GM21515 (cell line): ENCODE measurements around the gene ZDHHC11.
"Not testable (repeated sequence)": the region's sequence is repeated elsewhere in the genome, so short reads cannot be mapped to it uniquely, and the experiment has no call there.

Experiments used
- ATAC-seq: cut with Tn5 transposase; IDR thresholded peaks from one replicate; pipeline ENCODE4 v1.9.1; 2021; ENCODE audit not compliant: unreplicated experiment

The ZDHHC11 gene

DNA sequence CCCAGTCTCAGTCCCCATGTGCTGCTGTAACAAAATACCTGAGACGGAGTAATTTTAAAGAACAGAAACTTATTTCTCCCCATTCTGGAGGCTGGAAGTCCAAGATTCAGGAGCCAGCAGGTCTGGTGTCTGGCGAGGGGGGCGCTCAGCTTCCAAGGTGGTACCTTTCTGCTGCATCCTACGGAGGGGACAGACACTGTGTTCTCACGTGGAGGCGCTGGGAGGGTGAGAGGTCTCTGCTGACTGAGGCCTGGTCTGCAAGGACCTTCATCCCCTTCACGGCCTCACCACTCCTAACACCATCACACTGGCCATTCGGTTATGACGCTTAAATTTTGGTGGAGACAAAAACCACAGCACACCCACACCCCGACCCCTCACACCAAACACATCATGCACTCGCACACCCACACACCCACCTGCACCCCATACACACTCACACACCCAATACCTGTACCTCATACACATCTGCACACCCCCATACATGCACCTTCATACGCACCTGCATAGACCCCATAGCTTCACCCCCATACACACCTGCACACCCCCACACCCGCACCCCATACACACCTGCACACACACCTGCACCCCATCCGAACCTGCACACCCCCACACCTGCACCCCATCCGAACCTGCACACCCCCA, 9.8 kb upstream of the ZDHHC11 start:
- no peak for ATAC-seq

DNA sequence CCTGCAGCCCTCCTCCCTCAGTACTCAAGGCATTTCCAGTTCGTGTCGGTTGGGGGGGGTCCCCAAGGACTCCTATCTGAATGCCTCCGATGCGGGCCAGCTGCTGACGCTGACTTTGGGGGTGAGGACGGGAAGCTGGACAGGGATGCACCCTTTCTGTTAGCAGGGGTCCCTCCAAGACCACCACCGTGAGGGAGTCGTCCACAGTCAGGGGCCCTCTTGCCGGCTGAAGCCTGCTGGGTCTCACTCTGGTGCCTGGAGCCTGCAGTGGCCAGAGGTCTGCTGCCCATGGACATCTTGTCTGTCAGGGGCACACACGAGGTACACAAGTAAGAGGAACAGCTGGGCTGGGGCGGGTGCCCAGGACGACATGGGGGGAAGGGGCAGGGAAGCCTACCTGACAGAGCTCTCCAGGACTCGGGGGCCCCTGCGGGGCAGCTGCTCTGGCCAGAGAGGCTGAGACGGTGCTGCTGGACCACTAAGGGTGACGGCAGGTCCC, 9.1 kb upstream of the ZDHHC11 start:
- no peak for ATAC-seq

DNA sequence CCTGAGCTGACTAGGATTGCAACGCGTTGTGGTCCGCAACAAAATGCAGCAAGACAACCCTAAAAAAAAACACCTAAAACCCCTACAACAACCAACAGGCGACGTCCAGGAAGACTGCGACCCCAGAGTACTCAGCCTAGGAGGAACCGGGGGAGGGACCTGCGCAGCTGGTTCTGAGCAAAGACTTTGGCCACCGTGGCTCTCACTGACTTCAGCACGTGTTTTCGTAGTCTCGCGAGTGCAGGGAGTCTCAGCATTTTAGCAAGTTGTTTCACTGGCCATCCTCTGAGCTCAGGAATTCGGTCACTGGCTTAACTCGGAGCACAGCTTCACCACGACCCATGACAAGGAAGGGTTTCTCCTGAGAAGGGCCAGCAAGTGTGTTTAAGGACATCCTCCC, 8.6 kb upstream of the ZDHHC11 start:
- no peak for ATAC-seq

DNA sequence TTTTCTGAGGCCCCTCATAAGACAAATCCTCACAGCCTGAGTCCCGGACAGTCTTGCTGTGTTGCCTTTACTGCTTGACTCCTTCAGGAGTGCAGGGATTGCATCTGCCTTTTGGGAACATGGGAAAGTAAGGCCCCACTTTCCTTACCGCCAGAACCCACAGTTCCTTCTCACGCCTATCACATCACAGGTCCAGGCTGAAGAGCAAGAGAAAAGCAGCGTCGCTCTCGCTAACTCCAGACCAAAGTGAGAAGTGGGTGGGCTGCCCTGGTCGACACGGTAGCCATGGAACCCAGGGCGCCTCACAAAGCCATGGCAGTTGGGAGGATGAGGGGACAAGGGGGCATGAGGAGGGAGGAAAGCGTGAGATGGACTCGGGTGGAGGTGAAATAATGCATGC, 7.9 kb upstream of the ZDHHC11 start:
- ATAC-seq = no peak

DNA sequence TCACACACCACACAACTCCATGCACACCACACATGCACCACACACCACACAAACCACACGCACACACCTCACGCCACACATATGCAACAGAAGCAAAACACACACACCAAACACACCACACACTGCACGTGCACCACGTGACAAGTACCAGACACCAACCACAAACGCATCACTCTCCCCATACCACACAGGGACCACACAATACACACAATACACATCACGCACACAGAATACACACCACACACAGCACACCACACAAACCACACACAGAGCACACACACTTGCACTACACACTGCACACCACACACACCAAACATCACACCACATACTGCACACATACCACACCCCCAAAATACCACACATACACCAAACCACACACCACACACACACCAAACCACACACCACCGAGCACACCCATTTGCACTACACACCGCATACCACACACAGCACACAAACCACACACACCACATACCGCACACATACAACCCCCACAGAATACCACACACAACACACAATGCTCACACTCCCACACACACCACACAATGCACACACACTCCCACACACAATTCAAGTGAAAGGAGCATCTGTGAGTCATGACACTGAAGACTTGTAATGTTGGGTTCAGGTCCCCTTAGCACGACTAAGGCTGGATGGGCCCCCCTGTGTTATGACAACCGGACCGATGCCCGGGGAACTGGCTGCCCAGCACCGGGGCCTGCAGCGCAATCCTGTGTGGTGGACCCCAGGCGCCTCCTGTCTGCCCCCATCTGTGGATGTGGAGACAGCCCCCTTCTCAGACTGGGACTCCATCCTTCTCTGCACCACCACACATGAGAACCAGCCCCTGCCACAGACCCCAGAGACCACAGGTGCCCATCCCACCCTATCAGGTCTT, 6.0 kb upstream of the ZDHHC11 start:
- ATAC-seq = no peak

DNA sequence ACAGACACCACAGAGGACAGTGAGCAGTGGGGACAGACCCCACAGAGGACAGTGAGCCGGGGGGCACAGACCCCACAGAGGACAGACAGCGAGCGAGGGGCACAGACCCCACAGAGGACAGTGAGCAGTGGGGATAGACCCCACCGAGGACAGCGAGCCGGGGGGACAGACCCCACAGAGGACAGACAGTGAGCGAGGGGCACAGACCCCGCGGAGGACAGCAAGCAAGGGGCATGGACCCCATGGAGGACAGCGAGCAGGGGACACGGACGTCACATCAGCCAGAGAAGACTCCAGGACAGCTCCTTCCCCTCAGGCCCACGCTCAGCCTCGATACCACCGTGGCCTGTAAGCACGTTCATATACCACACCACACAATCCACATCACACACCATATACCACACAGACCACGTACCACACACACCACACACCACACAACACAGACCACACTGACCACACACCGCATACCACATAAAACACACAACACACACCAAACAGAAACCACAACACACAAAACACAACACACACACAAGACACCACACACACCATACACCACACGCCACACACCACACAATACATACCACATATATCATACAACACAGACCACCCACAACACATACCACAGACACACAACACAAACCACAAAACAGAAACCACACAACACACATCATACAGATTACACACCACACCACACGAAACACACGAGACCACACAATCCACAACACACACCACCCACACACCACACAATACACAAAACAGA, 5.2 kb upstream of the ZDHHC11 start:
- no peak for ATAC-seq

DNA sequence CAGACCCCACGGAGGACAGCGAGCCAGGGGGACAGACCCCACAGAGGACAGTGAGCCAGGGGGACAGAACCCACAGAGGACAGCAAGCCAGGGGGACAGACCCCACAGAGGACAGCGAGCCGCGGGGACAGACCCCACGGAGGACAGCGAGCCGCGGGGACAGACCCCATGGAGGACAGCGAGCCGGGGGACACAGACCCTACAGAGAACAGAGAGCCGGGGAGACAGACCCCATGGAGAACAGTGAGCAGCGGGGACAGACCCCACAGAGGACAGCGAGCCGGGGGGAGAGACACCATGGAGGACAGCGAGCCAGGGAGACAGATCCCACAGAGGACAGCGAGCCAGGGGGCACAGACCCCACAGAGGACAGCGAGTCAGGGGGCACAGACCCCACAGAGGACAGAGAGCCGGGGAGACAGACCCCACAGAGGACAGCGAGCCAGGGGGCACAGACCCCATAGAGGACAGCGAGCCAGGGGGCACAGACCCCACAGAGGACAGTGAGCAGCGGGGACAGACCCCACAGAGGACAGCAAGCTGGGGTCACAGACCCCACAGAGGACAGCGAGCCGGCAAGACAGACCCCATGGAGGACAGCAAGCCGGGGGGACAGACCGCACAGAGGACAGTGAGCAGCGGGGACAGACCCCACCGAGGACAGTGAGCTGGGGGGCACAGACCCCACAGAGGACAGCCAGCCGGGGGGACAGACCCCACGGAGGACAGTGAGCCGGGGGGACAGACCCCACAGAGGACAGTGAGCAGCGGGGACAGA, 4.4 kb upstream of the ZDHHC11 start:
- no peak for ATAC-seq

DNA sequence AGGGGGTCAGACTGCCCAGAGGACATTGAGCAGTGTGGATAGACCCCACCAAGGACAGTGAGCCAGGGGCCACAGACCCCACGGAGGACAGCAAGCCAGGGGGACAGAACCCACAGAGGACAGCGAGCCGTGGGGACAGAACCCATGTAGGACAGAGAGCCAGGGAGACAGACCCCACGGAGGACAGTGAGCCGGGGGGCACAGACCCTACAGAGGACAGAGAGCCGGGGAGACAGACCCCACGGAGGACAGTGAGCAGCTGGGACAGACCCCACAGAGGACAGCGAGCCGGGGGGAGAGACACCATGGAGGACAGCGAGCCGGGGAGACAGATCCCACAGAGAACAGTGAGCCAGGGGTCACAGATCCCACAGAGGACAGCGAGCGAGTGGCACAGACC, 3.4 kb upstream of the ZDHHC11 start:
- no peak for ATAC-seq

DNA sequence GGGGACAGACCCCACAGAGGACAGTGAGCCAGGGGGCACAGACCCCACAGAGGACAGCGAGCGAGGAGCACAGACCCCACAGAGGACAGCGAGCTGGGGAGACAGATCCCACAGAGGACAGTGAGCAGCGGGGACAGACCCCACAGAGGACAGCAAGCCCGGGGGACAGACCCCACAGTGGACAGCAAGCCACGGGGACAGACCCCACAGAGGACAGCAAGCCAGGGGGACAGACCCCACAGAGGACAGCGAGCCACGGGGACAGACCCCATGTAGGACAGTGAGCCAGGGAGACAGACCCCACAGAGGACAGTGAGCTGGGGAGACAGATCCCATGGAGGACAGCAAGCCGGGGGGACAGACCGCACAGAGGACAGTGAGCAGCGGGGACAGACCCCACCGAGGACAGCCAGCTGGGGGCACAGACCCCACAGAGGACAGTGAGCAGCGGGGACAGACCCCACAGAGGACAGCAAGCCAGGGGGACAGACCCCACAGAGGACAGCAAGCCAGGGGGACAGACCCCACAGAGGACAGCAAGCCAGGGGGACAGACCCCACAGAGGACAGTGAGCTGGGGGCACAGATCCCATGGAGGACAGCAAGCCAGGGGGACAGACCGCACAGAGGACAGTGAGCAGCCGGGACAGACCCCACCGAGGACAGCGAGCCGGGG, 2.8 kb upstream of the ZDHHC11 start:
- not testable (repeated sequence) for ATAC-seq

DNA sequence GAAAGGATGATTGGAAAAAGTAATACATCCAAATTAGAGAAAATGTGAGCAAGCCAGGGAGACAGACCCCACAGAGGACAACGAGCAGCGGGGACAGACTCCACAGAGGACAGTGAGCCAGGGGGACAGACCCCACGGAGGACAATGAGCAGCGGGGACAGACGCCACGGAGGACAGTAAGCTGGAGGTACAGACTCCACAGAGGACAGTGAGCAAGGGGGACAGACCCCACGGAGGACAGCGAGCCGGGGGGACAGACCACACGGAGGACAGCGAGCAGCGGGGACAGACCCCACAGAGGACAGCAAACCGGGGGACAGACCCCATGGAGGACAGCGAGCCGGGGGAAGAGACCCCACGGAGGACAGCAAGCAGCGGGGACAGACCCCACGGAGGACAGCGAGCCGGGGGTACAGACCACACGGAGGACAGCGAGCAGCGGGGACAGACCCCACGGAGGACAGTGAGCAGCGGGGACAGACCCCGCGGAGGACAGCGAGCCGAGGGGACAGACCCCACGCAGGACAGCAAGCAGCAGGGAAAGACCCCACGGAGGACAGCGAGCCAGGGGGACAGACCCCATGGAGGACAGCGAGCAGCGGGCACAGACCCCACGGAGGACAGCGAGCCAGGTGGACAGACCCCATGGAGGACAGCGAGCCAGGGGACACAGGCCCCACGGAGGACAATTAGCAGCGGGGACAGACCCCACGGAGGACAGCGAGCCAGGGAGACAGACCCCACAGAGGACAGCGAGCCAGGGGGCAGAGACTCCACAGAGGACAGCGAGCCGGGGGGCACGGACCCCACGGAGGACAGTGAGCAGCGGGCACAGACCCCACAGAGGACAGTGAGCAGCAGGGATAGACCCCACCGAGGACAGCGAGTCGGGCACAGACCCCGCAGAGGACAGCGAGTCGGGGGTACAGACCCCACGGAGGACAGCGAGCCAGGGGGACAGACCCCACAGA, 1.9 kb upstream of the ZDHHC11 start:
- ATAC-seq = no peak

DNA sequence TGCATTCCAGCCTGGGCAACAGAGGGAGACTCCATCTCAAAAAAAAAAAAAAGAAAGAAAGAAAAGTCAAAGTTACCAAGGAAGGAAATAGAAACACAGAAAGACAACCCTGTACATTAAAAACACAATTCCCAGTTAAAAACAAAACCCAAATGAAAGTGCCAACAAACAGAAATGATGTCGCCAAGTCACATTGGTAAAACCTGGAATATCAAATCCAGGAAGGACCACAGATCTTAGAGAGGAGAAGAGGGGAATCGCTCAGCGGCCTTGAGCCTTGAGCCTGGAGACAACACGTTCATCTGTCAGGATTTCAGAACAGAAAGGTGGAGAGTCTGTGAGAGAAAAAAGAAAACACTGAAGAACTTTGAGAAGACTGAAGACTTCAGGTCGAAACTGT, 1.2 kb upstream of the ZDHHC11 start:
- ATAC-seq = no peak

DNA sequence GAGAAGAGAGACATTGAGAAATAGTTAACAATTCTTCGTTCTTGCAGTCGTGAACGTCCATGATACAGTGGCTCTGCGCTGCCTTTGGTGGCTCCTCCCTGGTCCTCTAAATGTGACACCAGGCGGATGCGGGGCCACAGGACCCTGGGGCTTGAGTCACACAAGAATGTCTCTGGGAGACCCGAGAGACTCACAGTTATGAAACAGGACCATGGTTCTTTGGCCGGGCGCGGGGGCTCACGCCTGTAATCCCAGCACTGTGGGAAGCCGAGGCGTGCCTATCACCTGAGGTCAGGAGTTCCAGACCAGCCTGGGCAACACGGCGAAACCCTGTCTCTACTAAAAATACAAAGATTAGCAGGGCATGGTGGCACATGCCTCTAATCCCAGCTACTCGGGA, 767 bp upstream of the ZDHHC11 start:
- no peak for ATAC-seq

DNA sequence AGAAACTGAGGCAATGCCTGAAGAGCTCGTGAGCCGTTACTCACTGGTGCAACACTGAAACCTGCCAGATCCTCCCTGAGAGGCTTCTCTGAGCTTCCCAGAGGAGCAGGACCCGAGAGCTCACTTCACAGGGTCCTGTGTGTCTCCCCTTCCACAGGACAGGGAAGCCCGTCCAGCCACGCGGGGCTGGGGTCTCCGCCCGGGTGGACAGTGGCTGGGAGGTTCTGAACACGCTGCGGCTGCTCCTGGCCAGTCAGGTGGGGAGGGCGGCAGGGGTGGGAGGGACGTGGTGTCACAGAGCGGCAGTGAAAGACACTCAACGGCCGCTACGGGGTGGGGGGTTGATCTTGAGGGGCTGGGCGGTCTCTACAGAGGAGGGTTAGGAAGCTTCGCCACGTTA, 290 bp upstream of the ZDHHC11 start:
- no peak for ATAC-seq

DNA sequence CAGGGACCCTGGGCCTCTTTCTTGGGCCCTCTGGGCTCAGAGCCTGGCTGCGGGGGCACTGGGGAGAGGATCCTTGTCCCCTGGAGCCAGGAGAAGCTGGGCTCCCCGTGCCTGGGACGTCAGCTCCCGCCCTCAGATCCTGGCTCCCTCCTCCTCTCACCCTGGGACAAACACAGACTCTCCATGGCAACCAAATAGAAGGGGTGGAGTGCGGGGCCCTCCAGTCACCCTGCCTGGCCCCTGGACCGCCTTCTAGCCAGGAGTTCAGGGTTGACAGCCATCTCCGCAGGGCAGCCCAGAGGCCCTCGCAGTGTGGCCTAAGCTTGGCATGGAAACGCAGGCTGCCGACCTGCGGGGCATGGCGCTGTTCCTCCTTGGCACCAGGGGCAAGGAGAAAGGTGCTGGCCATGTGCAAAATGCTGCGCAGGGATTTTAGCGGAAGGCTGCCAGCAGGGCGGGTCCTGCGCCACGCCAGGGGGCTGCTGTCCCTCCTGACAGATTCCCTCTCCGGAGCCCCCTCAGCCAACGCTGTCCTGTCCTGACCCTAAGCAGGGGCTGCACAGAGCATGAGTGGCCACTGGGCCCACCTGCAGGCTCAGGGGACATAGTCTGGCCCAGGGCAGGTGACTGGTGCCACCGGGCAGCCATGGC, 1.0 kb downstream of the ZDHHC11 start:
- ATAC-seq = no peak

DNA sequence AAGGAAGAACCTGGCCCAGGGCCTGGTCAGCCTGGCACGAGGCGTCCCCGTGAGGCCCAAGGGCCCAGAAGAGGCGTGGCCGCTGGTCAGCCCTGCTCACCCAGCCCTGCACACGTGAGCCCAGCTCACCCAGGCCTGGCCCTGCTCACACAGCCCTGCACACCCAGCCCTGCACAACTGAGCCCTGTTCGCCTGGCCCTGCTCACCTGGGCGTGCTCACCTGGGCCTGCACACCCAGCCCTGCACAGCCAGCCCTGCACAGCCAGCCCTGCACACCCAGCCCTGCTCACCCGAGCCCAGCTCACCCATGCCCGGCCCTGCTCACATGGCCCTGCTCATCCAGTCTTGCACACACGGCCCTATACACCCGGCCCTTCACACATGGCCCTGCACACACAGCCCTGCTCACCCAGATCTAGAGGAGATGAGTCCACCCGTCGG, 2.1 kb downstream of the ZDHHC11 start:
- no peak for ATAC-seq

DNA sequence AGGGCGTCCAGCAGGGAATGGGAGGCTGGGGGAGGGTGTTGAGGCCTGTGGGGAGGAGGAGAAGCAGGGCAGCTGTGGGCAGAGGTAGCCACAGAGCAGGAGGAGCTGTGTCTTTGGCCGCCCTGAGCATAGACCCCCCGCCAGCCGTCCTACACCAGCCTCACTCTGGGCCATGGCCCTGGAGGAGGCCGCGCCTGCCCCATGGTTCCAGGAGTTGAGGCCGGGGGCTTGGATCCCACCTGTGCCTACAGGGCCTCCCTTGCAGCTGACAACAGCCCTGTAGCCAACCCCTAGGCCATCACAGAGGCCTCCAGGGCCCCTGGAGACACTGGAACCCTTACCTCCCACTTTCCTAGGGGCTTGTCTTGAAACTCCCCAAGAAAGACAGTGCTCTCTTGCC, 3.0 kb downstream of the ZDHHC11 start:
- ATAC-seq = not testable (repeated sequence)

DNA sequence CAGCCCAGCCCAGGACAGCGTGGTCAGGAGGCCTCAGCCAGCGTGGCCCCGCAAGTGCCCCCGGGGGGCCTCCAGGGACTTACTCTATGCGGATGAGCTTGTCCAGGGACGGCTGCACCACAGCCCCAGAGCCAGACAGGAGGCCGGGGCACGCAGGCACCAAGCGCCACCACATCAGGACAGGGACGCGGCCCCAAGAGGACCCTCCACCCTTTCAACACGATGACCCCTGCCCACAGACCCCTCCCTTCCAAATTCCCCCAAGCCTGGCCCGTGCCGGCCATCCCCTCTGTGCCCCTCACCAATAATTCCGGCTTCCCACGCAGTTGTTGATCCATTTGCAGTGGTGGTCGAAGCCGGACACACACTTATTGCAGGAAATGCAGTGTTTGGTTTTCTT, 3.6 kb downstream of the ZDHHC11 start:
- not testable (repeated sequence) for ATAC-seq

DNA sequence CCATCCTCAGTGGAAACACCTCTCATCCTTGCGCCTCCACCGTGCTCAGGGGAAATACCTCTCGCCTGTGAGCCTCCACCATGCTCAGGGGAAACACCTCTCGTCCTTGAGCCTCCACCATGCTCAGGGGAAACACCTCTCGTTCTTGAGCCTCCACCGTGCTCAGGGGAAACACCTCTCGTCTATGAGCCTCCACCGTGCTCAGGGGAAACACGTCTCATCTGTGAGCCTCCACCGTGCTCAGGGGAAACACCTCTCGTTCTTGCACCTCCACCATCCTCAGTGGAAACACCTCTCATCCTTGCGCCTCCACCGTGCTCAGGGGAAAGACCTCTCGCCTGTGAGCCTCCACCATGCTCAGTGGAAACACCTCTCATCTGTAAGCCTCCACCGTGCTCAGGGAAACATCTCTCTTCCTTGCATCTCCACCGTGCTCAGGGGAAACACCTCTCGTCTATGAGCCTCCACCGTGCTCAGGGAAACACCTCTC, 4.1 kb downstream of the ZDHHC11 start:
- ATAC-seq = not testable (repeated sequence)
